Hepatocyte (in vitro differentiated cells): Measurements from ENCODE around the gene PIK3C2G. TPM values are rescaled to one million over a fixed set of nuclear protein-coding genes. Genes with fewer than 3 reads are reported as not detected.

Experiments used
- DNase-seq: peaks from one replicate; pipeline ENCODE4 v3.0.0-alpha.2; 2016; ENCODE audit warnings: low spot score
- H2AFZ ChIP-seq: fragments of 200-600 bp; sonication (generic); 2 replicates; pipeline ENCODE4 v1.6.0; 2016; ENCODE audit warnings: antibody characterized with exemption, mild to moderate bottlenecking
- H3K27ac ChIP-seq: fragments of 200-600 bp; sonication (generic); 2 replicates; pipeline ENCODE4 v1.5.1; 2016; ENCODE audit warnings: mild to moderate bottlenecking
- H3K27me3 ChIP-seq: fragments of 200-600 bp; sonication (generic); 2 replicates; pipeline ENCODE4 v1.6.1; 2016
- H3K36me3 ChIP-seq: fragments of 200-600 bp; sonication (generic); replicated peaks from 2 replicates; pipeline ENCODE4 v1.5.1; 2016; ENCODE audit warnings: low read depth; ENCODE audit not compliant: insufficient read depth
- H3K4me1 ChIP-seq: fragments of 200-600 bp; sonication (generic); 2 replicates; pipeline ENCODE4 v1.5.1; 2016; ENCODE audit warnings: mild to moderate bottlenecking, moderate library complexity; ENCODE audit not compliant: insufficient read depth
- H3K4me2 ChIP-seq: fragments of 200-600 bp; sonication (generic); 2 replicates; pipeline ENCODE4 v1.6.0; 2016
- H3K4me3 ChIP-seq: fragments of 200-600 bp; sonication (generic); 2 replicates; pipeline ENCODE4 v1.5.1; 2016; ENCODE audit warnings: mild to moderate bottlenecking
- H3K79me2 ChIP-seq: fragments of 200-600 bp; sonication (generic); 2 replicates; pipeline ENCODE4 v1.6.0; 2017; ENCODE audit warnings: mild to moderate bottlenecking
- H3K9me2 ChIP-seq: fragments of 200-600 bp; sonication (generic); replicated peaks from 2 replicates; pipeline ENCODE4 v1.6.0; 2017; ENCODE audit warnings: mild to moderate bottlenecking; ENCODE audit not compliant: insufficient read depth
- H3K9me3 ChIP-seq: fragments of 200-600 bp; sonication (generic); 2 replicates; pipeline ENCODE4 v1.5.1; 2016; ENCODE audit warnings: low read depth, mild to moderate bottlenecking
- H4K20me1 ChIP-seq: fragments of 200-600 bp; sonication (generic); 2 replicates; pipeline ENCODE4 v1.6.0; 2016; ENCODE audit warnings: mild to moderate bottlenecking; ENCODE audit not compliant: insufficient read depth, poor library complexity, severe bottlenecking
- EZH2 ChIP-seq: fragments of 200-600 bp; sonication (generic); IDR thresholded peaks from 2 replicates; pipeline ENCODE4 v1.6.1; 2016; ENCODE audit warnings: antibody characterized with exemption, mild to moderate bottlenecking, borderline replicate concordance
- EZH2phosphoT487 ChIP-seq: fragments of 200-600 bp; sonication (generic); IDR thresholded peaks from one replicate; pipeline ENCODE4 v1.6.1; 2018; ENCODE audit warnings: antibody characterized with exemption, mild to moderate bottlenecking, low read depth, moderate library complexity; ENCODE audit not compliant: unreplicated experiment, severe bottlenecking
- WGBS: methylation state at CpG from one replicate; pipeline ENCODE4 v1.1.6; 2016; ENCODE audit warnings: low lambda C conversion rate; ENCODE audit errors: missing lambda C conversion rate; 5-methylcytosine and 5-hydroxymethylcytosine counted together
- polyA plus RNA-seq: library from polyadenylated mRNA; unstranded; fragments of >200 nt; fragmentation: Nextera tagmentation; extraction: Ambion mirVana; gene quantifications from 2 replicates; pipeline ENCODE4 v1.2.1, GENCODE V29; 2016
- total RNA-seq: library from RNA; depleted of rRNA; stranded (reverse); fragments of >200 nt; gene quantifications from 2 replicates; pipeline ENCODE4 v1.2.3, GENCODE V29; 2014
- TF ChIP-seq, protein P1 (sequence below): fragments of 200-600 bp; sonication (generic); IDR thresholded peaks from 2 replicates; pipeline ENCODE4 v1.5.1; 2016; ENCODE audit warnings: antibody characterized with exemption, mild to moderate bottlenecking; ENCODE audit not compliant: poor library complexity

Gene PIK3C2G
- total and polyA plus RNA-seq, 2 experiments from 2014 or later = 3.5 to 6.7 TPM

DNA sequence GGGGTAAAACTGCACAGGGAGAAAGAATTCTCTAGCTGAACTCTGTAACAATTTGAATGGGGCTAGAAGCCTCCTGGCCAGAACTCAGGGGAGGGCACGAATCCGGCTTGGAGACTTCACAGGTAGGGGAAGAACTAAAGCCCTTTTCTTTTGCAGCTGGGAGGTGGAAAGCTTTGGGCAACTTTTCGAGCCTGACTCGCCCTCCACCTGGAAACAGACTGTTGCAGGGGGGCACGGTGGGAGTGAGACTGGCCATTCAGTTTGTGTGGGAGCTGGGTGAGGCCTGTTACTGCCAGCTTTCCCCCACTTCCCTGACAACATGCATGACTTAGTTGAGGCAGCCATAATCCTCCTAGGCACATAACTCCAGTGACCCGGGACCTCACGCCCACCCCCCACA, 340.6 kb downstream of the PIK3C2G start:
- H2AFZ ChIP-seq = no peak overlapping the region
- H3K9me3 ChIP-seq = no peaks in the 10 kb centered on the region
- H4K20me1 ChIP-seq = no peaks in the 10 kb centered on the region
- no peak overlapping the region for H3K4me3 ChIP-seq
- H3K27ac ChIP-seq = no peak overlapping the region
- over 99% methylated on average over 7 of the region's 7 CpGs for WGBS
- TF ChIP-seq EZH2 (no peak), EZH2phosphoT487 (no peak)
- TF ChIP-seq, protein P1, sequence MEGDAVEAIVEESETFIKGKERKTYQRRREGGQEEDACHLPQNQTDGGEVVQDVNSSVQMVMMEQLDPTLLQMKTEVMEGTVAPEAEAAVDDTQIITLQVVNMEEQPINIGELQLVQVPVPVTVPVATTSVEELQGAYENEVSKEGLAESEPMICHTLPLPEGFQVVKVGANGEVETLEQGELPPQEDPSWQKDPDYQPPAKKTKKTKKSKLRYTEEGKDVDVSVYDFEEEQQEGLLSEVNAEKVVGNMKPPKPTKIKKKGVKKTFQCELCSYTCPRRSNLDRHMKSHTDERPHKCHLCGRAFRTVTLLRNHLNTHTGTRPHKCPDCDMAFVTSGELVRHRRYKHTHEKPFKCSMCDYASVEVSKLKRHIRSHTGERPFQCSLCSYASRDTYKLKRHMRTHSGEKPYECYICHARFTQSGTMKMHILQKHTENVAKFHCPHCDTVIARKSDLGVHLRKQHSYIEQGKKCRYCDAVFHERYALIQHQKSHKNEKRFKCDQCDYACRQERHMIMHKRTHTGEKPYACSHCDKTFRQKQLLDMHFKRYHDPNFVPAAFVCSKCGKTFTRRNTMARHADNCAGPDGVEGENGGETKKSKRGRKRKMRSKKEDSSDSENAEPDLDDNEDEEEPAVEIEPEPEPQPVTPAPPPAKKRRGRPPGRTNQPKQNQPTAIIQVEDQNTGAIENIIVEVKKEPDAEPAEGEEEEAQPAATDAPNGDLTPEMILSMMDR = no peak
- H3K4me2 ChIP-seq = no peak overlapping the region
- H3K27me3 ChIP-seq = no peaks in the 10 kb centered on the region
- no peak for DNase-seq
- H3K9me2 ChIP-seq = no peaks in the 10 kb centered on the region
- no peaks in the 10 kb centered on the region for H3K36me3 ChIP-seq
- no peaks in the 10 kb centered on the region for H3K79me2 ChIP-seq
- no peaks in the 10 kb centered on the region for H3K4me1 ChIP-seq

DNA sequence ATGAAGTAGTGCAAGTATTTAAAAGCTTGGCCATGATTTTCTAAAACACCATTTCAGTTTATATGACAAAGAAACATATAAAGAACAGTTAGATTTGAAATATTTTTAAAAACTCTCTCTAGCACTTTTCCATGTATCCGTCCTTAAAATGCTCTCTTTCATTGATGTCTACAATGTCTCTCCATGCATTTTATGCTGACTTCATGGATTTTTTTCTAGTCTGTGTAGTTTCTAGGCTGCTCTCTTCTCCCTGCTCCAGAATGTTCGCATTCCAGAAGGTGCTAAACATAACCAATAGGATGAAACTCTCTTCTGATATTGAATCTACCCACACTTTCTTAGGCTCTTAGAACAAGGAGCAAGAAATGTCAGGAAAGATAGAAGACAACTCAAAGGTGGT, 351.7 kb downstream of the PIK3C2G start:
- 91% methylated on average over 2 of the region's 2 CpGs for WGBS
- DNase-seq = no peak
- Histone ChIP-seq H3K4me1 (no peaks in the 10 kb centered on the region), H3K9me3 (no peaks in the 10 kb centered on the region), H3K27ac (no peak overlapping the region), H3K27me3 (no peaks in the 10 kb centered on the region), H3K4me3 (no peak overlapping the region), H3K4me2 (no peak overlapping the region), H3K9me2 (no peaks in the 10 kb centered on the region), H3K79me2 (no peaks in the 10 kb centered on the region), H4K20me1 (no peaks in the 10 kb centered on the region), H3K36me3 (no peaks in the 10 kb centered on the region), H2AFZ (no peak overlapping the region)
- TF ChIP-seq EZH2 (no peak), EZH2phosphoT487 (no peak)
- TF ChIP-seq, protein P1 = no peak

GRCh38 chr12:18620986-18621385, 359.7 kb downstream of the PIK3C2G start:
- TF ChIP-seq EZH2 = no peak
- TF ChIP-seq, protein P1 = no peak
- no peak for TF ChIP-seq EZH2phosphoT487
- H3K4me1 ChIP-seq = no peaks in the 10 kb centered on the region
- H3K27ac ChIP-seq = no peak overlapping the region
- H3K4me2 ChIP-seq = no peak overlapping the region
- H3K79me2 ChIP-seq = no peaks in the 10 kb centered on the region
- no peaks in the 10 kb centered on the region for H4K20me1 ChIP-seq
- no peak for DNase-seq
- no peak overlapping the region for H2AFZ ChIP-seq
- H3K27me3 ChIP-seq = no peaks in the 10 kb centered on the region
- no peaks in the 10 kb centered on the region for H3K36me3 ChIP-seq
- H3K4me3 ChIP-seq = no peak overlapping the region
- no peaks in the 10 kb centered on the region for H3K9me2 ChIP-seq
- no peaks in the 10 kb centered on the region for H3K9me3 ChIP-seq

GRCh38 chr12:18629445-18629844, 368.1 kb downstream of the PIK3C2G start:
- H3K79me2 ChIP-seq = no peaks in the 10 kb centered on the region
- no peak overlapping the region for H3K4me3 ChIP-seq
- no peaks in the 10 kb centered on the region for H3K9me3 ChIP-seq
- no peaks in the 10 kb centered on the region for H4K20me1 ChIP-seq
- H3K4me2 ChIP-seq = no peak overlapping the region
- no peaks in the 10 kb centered on the region for H3K36me3 ChIP-seq
- no peaks in the 10 kb centered on the region for H3K27me3 ChIP-seq
- DNase-seq = no peak
- no peak overlapping the region for H2AFZ ChIP-seq
- H3K9me2 ChIP-seq = no peaks in the 10 kb centered on the region
- TF ChIP-seq, protein P1 = no peak
- TF ChIP-seq EZH2 = no peak
- TF ChIP-seq EZH2phosphoT487 = no peak
- H3K27ac ChIP-seq = no peak overlapping the region
- WGBS = 62% methylated on average over 2 of the region's 2 CpGs
- H3K4me1 ChIP-seq = no peaks in the 10 kb centered on the region
